ENCODE measurements around the gene SRGAP1. TPM values are rescaled to one million over a fixed set of nuclear protein-coding genes. Genes with fewer than 3 reads are reported as not detected.
A peak's percentile ranks its signal among the peaks of the same experiment; 100 is the strongest.

Gene SRGAP1
- total RNA-seq, 1 experiment from 2014 or later, result 28.3 TPM

DNA sequence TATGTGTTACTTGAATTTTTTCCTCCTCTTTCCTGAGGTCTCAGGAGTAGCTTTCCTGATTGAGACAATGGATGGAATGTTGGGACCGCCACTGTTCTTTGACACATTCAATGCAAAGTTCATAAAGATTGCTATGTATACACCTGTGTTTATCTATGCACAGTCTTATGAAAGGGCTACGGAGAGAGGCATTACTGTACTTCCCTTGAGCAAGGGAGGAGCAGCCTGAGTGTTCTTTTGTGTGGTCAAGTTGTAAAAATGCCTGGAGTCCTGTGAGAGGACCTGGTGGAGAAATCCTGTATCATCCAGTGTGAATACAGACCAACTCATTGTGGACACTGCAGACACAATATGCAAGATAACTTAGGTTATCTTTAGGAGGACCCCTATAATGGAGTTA lies 1.2 kb downstream of the SRGAP1 start:
- intact Hi-C loops (cut with micrococcal nuclease; ENCODE audit: unreplicated experiment), result loop anchor here (1.0 to 5.0 kb wide), 5 partner anchors 73 to 336 kb away; no protein-coding TSS in a partner anchor
- Mint-ChIP-seq H3K4me1 (ENCODE audit: low read depth, unreplicated experiment) (peaks cover 33% of the 10 kb centered on the region), H3K4me3 (ENCODE audit: low read depth, unreplicated experiment) (peak overlapping the region; percentile 97), H3K27ac (ENCODE audit: unreplicated experiment) (peak overlapping the region; percentile 93), H3K27me3 (ENCODE audit: unreplicated experiment) (no peaks in the 10 kb centered on the region), H3K9me3 (ENCODE audit: low read depth, unreplicated experiment) (no peaks in the 10 kb centered on the region), H3K36me3 (ENCODE audit: insufficient read depth, unreplicated experiment) (peaks cover 29% of the 10 kb centered on the region)
- CTCF ChIA-PET, result interaction anchor here (1.6 to 2.5 kb wide), 3 partner anchors 56 to 336 kb away, joined by 3 to 18 read pairs (median 14); no protein-coding TSS in a partner anchor
- no TSS peak for BruUV-seq (replicated peaks)
- TF ChIP-seq, protein P1, sequence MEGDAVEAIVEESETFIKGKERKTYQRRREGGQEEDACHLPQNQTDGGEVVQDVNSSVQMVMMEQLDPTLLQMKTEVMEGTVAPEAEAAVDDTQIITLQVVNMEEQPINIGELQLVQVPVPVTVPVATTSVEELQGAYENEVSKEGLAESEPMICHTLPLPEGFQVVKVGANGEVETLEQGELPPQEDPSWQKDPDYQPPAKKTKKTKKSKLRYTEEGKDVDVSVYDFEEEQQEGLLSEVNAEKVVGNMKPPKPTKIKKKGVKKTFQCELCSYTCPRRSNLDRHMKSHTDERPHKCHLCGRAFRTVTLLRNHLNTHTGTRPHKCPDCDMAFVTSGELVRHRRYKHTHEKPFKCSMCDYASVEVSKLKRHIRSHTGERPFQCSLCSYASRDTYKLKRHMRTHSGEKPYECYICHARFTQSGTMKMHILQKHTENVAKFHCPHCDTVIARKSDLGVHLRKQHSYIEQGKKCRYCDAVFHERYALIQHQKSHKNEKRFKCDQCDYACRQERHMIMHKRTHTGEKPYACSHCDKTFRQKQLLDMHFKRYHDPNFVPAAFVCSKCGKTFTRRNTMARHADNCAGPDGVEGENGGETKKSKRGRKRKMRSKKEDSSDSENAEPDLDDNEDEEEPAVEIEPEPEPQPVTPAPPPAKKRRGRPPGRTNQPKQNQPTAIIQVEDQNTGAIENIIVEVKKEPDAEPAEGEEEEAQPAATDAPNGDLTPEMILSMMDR (IDR thresholded peaks at IDR 0.05; ENCODE audit: unreplicated experiment), result no peak
- DNase-seq, result no peak

DNA sequence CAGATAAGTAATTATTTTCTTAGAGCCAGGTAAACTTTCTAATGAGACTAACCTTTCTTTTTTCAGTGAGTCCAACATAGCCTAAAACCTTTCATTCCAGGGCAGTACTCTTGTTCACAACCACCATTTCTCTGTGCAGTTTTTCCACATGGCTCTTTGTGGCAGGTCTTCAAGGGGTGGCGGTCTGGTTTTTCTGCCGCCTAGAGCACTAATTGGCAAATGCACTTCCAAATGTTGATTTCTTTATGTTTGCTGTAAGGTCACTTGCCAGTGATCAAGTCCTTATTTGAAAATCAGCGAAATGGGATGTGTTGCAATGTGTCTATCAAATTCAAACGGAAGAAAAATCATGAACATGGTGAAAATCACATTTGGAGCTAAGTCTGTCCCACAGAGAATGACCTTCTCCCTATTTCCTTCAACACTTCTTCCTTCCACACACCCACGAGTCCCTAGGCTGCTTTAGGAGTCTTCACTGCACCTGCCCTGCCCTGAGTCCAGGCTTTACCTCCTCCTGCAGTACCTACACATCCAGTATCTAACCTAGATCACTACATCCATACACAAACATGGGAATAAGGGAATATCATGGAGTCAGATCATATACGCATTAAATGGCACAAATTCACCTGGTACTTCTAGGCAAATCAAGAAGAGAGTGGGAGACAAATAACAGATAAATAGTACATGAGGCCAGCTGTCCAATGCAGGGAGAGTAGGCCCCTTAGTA lies 1.9 kb downstream of the SRGAP1 start:
- intact Hi-C loops (cut with micrococcal nuclease; ENCODE audit: unreplicated experiment), result loop anchor here (2.0 to 5.0 kb wide), 3 partner anchors 132 to 241 kb away; no protein-coding TSS in a partner anchor
- DNase-seq, result peak; percentile 43
- Mint-ChIP-seq H3K27ac (ENCODE audit: unreplicated experiment) (peak overlapping the region; percentile 93), H3K4me1 (ENCODE audit: low read depth, unreplicated experiment) (peaks cover 33% of the 10 kb centered on the region), H3K4me3 (ENCODE audit: low read depth, unreplicated experiment) (peak overlapping the region; percentile 97), H3K9me3 (ENCODE audit: low read depth, unreplicated experiment) (no peaks in the 10 kb centered on the region), H3K36me3 (ENCODE audit: insufficient read depth, unreplicated experiment) (peaks cover 29% of the 10 kb centered on the region), H3K27me3 (ENCODE audit: unreplicated experiment) (no peaks in the 10 kb centered on the region)
- TF ChIP-seq, protein P1 (IDR thresholded peaks at IDR 0.05; ENCODE audit: unreplicated experiment), result no peak
- no TSS peak for BruUV-seq (replicated peaks)
- CTCF ChIA-PET, result interaction anchor here (2.2 kb wide), 1 partner anchor 71 kb away, joined by 14 read pairs; no protein-coding TSS in a partner anchor

DNA sequence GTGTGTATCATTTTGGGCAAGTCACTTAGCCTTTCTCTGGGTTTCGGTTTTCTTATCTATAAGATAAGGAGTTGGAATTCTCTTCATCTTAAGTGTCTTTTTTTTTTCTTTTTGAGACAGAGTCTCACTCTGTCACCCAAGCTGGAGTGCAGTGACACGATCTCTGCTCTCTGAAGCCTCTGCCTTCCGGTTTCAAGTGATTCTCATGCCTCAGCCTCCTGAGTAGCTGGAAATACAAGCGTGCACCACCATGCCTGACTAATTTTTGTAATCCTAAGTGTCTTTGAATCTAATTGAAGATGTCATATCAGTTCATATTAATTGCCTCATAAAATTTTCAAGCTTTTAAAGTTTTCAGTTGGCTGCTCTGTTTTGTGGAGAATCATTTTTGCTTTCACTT lies 4.0 kb downstream of the SRGAP1 start:
- BruUV-seq (replicated peaks), result no TSS peak
- no peaks in the 10 kb centered on the region for H3K9me3 Mint-ChIP-seq (ENCODE audit: low read depth, unreplicated experiment)
- no peaks in the 10 kb centered on the region for H3K27me3 Mint-ChIP-seq (ENCODE audit: unreplicated experiment)
- peaks cover 23% of the 10 kb centered on the region for H3K36me3 Mint-ChIP-seq (ENCODE audit: insufficient read depth, unreplicated experiment)
- peaks cover 33% of the 10 kb centered on the region for H3K4me1 Mint-ChIP-seq (ENCODE audit: low read depth, unreplicated experiment)
- peak overlapping the region; percentile 46 for H3K4me3 Mint-ChIP-seq (ENCODE audit: low read depth, unreplicated experiment)
- CTCF ChIA-PET, result no interaction called here
- TF ChIP-seq, protein P1 (IDR thresholded peaks at IDR 0.05; ENCODE audit: unreplicated experiment), result no peak
- peak overlapping the region; percentile 22 for H3K27ac Mint-ChIP-seq (ENCODE audit: unreplicated experiment)
- intact Hi-C loops (cut with micrococcal nuclease; ENCODE audit: unreplicated experiment), result loop anchor here (5.0 kb wide), 1 partner anchor 239 kb away; no protein-coding TSS in a partner anchor
- no peak for DNase-seq

DNA sequence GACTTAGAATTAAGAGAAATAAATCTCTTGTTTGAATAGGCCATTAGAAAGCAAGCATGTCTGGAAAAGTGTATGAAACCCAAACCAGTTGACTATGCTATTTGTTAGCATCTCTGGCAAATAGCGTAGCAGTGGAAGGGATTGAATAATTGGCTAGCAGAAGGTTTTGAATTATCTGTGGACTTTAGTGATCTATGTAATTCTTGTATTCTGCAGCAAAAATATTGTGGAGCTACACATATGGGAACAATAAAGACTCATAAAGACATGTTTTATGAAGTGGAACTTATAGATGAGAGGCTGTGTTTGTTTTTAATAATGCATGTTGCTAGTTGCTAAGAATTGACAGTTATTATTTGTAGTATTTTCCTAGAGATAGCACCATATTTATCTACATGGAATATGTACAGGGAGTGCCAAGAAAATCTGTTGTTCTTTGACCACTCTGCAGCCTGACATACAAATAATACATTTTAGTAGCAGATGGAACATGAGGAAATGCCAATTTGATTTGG lies 4.7 kb downstream of the SRGAP1 start:
- H3K27ac Mint-ChIP-seq (ENCODE audit: unreplicated experiment), result no peak overlapping the region
- H3K36me3 Mint-ChIP-seq (ENCODE audit: insufficient read depth, unreplicated experiment), result peaks cover 18% of the 10 kb centered on the region
- no peaks in the 10 kb centered on the region for H3K27me3 Mint-ChIP-seq (ENCODE audit: unreplicated experiment)
- H3K4me1 Mint-ChIP-seq (ENCODE audit: low read depth, unreplicated experiment), result peaks cover 33% of the 10 kb centered on the region
- no TSS peak for BruUV-seq (replicated peaks)
- DNase-seq, result no peak
- CTCF ChIA-PET, result no interaction called here
- intact Hi-C loops (cut with micrococcal nuclease; ENCODE audit: unreplicated experiment), result loop anchor here (5.0 kb wide), 1 partner anchor 238 kb away; no protein-coding TSS in a partner anchor
- no peaks in the 10 kb centered on the region for H3K9me3 Mint-ChIP-seq (ENCODE audit: low read depth, unreplicated experiment)
- peak overlapping the region; percentile 46 for H3K4me3 Mint-ChIP-seq (ENCODE audit: low read depth, unreplicated experiment)
- TF ChIP-seq, protein P1 (IDR thresholded peaks at IDR 0.05; ENCODE audit: unreplicated experiment), result no peak
